GM12801 (cell line): ENCODE data around the gene ARMH4.

Experiments
- TF ChIP-seq, protein P1 (sequence below): IDR thresholded peaks from one replicate; pipeline ENCODE4 v1.5.1; 2011; ENCODE audit warnings: control low read depth; ENCODE audit not compliant: insufficient read length; ENCODE audit errors: extremely low read depth

ARMH4 gene

DNA sequence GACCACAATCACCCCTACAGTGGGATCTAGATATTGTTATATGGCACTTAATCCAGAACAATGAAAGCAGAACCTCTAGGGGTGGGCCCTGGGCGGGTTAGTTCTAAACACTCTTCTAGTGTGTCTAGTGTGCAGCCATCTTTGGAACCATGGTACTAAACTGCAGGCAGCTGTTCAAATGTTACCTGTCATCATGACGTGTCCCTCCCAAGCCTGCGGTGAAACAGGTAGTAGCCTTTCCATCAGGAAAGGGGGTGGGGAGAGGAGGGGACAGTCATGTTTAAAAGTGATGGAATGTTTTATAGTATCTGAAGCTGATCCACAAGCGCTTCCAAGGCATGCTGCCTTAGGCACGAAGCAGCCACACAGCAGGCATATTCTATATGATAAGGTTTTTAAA is 163.6 kb downstream of the ARMH4 start:
- TF ChIP-seq, protein P1, sequence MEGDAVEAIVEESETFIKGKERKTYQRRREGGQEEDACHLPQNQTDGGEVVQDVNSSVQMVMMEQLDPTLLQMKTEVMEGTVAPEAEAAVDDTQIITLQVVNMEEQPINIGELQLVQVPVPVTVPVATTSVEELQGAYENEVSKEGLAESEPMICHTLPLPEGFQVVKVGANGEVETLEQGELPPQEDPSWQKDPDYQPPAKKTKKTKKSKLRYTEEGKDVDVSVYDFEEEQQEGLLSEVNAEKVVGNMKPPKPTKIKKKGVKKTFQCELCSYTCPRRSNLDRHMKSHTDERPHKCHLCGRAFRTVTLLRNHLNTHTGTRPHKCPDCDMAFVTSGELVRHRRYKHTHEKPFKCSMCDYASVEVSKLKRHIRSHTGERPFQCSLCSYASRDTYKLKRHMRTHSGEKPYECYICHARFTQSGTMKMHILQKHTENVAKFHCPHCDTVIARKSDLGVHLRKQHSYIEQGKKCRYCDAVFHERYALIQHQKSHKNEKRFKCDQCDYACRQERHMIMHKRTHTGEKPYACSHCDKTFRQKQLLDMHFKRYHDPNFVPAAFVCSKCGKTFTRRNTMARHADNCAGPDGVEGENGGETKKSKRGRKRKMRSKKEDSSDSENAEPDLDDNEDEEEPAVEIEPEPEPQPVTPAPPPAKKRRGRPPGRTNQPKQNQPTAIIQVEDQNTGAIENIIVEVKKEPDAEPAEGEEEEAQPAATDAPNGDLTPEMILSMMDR = no peak

DNA sequence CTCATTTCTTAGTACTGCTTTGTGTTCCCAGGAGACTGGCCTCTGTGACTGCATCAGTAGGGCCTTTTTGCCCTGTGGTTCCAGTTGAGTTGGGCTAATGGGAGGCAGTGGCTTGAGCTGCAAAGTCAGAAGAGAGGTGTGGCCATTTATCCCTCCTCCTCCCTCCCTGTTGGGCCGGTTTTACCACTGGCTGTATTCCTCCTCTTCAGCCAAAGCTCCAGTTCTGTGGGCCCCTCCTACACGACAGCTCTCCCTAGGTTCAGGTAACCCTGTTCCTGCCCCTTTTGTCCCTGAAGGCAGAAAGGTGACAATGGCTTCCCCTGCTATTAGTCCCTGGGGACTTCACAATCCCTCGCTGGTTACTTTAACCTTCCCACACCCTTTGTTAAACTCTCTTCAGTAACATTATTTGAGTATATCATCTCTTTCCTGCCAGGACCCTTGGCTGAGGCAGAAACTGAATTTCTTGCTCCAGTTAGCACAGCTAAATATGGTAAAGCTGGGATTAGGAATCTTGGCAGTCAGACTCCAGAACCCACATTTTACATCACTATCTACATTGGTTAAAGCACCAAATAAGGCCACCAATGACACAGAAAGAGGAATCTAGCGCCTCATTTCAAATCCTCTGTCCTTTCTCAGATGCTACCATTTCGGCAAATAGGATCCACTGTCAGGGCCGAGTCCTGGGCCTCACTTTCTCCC is 164.3 kb downstream of the ARMH4 start:
- TF ChIP-seq, protein P1 = no peak

DNA sequence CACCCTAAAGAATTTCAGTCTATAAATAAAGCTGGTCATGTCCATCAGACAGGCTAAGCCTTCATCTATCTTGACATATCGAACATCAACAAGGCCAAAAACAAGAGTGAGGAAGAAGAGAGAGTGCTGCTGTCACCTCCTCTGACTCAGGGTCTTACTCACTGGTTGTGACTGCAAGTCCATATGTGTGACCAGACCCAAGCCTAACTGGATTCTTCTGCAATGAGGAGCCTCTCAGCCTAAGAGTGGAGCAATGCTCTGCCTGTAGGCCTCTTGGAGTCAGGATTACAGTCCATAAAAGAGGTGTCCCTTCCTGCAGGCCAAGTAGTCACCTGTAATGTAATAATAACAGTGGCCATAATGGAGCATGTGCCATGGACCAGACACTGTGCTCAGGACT is 165.0 kb downstream of the ARMH4 start:
- TF ChIP-seq, protein P1 = no peak

DNA sequence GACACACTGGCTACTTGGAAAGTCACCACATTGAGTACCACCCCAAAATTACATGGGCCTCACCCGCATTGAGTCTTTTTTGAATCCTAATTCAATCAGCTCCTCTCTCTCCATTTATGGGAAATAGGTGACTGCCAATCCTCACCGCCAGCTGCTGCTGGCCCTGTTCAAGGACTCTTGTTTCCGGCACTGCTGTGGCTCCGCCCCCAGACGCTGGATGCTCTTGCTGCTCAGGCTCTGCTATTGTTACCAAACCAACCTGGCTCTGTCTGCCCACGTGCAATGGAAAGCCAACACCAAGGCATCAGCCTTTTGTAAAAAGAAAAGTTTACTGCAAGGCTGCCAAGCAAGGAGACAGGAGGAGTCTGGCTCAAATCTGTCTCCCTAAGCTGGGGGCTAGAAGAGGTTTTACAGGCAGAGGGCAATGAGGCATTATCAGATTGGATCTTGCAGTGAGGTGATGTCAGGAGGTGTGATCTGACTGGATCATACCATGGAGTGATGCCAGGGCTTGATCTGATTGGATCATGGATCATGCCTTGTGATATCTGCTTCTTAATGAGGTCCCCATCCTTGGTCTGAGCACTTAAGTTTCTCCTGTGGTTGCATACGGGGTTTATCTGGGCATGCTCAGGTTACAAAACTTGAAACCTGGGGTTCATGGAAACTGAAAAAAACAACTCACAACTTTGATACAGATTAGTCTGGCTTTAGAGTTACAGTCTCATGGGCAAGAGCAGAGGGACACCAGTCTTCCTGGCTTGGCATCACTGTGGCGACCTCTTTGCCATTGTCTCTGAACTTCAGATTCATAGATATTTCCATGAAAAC is 169.0 kb downstream of the ARMH4 start:
- TF ChIP-seq, protein P1 = no peak

DNA sequence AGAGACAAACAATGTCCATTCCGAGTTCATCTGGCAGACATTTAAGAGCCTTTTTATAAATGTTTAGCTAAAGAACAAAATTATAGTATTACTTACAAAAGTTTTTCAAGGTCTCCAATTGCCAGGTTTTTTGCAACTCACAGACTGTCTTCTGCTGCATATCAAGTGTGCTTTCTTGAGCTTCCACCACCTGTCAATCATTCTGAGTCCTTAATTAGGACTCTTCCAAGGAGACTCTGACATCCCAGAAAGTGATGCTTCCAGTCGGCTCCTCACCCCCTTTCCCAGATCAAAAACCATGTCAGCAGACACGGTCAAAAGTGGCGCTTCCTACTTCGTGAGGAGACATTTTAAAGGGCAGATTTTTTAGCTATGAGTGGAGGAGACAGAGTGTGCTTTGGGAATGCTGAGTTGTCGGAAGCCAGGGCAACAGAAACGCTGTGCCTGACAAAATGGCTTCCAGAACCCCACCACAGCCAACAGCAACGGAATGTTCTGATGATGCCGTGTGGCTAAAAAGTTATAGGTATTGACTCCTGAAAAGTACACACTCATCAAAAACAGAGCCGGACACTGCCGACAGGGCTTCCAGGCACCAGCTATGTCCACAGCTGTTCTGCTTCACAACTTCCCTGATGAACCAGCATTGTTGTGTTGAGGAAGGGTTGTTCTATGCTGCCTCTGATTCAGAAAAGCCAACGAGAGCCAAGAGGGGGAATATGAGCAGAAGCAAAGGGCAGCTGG is 170.0 kb downstream of the ARMH4 start:
- TF ChIP-seq, protein P1 = no peak

DNA sequence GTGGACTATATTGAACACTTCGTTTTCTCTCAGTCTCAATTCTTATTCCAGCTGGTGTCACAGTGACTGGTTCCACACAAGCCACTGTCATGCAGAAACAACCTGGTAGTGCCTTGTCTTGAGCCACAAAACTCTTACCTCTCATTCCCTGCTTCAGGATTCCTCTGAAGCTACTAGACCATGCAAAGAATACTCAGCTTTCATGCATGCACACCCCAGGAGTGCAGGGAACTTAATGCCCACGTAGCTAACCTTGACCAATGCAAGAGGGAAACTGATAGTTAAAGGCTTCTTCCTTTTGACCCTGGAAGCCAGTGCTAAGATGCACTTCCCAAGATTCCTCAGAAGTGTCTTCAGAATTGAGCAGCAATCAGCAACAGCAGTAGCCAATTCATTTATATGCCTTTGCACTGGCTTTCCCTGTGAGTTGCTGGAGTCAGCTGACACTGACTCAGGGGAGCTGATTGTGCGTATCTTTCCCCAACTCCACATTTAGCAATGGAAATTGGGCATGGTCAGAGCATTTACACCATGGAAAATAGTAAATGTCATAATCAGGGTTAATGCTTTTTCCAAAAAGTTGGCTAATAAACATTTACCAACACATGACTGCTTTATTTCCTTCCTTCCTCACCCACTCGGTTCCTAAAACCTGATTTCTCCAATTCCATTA is 172.5 kb downstream of the ARMH4 start:
- TF ChIP-seq, protein P1 = no peak

DNA sequence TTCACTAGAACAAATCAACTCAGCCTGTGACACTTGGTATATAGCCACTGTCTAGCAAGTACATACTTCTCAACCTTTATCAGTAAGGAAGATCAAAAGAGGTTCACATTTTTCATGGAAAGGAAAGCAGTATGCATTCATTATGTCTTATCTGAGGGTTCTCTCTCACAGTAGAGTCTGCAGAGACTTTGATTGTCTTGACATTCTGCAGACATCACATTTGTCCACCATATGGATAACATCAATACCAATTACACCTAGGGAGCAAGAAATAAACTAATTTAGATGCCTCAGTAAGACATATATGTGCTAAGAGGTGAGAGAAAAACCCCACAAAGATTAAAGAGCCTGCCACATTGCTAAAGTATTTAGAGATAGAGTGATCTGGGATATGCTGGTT is 175.3 kb downstream of the ARMH4 start:
- TF ChIP-seq, protein P1 = no peak
